Right renal cortex interstitium (tissue), 3 donors: Measurements from ENCODE around the gene MECP2. TPM values are rescaled to one million over a fixed set of nuclear protein-coding genes. Genes with fewer than 3 reads are reported as not detected.

Source experiments
- DNase-seq, 3 donors: peaks; one replicate each; pipeline ENCODE4 v3.0.0-alpha.2; 2013; ENCODE audit warnings: low read depth in 3 of 3, low spot score in 2 of 3
- polyA plus RNA-seq, 3 donors: library from polyadenylated mRNA; unstranded; fragments of 120-200 nt; gene quantifications; one replicate each; pipeline ENCODE4 v1.2.1, GENCODE V29; 2013; ENCODE audit not compliant: insufficient read length in 3 of 3

MECP2 gene
- polyA plus RNA-seq, 3 donors: 23.6 to 27.9 (median 27.4) TPM

DNA sequence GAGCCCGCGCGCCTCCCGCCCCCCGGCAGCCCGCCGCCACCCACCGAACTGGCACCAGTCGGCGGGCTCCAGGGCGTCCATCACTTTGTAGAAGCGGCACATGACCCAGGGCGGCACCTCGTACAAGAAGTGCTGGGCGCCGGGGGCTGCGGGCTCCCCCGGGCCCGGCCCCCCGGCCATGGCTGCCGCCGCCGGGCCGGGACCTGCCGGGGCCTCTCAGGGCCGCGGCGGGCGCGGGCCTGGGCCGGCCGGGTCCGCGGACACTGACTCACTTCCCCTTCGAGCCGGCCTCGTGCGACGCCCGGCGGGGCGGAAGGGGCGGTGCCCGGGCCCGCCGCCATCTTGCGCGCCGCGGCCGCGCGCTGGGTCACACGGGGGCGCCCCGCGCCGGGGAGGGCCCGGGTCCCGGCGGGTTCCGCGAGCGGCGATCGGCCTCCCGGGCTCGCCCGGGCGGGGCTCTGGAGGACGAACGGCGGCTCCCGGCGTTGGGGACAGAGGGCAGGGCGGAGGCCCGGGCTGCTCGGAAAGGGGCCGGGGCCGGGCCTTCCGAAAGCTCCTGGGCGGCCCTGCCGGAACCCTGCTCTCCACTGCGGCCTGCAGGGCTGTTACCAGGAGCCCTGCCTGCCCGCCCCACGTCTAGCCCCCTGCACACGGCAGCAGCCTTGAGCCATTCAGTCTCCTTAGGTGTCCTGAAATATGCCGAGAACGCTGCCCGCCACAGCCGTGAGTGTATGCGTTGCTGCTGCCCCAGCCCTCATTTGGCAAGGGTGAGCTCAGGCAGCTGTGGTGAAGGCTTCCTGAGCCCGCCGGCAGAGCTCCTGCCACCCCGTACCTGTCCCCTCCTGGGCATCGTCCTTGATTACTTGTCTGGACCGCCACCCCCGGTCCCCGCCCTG is 77.6 kb downstream of the MECP2 start, which contains the start of gene IRAK1:
Gene IRAK1, minus strand, starts transcription at position 270 of the 896 bp plus-strand sequence. Its CDS starts 90 bp downstream, at position 180.
- DNase-seq: no peak

DNA sequence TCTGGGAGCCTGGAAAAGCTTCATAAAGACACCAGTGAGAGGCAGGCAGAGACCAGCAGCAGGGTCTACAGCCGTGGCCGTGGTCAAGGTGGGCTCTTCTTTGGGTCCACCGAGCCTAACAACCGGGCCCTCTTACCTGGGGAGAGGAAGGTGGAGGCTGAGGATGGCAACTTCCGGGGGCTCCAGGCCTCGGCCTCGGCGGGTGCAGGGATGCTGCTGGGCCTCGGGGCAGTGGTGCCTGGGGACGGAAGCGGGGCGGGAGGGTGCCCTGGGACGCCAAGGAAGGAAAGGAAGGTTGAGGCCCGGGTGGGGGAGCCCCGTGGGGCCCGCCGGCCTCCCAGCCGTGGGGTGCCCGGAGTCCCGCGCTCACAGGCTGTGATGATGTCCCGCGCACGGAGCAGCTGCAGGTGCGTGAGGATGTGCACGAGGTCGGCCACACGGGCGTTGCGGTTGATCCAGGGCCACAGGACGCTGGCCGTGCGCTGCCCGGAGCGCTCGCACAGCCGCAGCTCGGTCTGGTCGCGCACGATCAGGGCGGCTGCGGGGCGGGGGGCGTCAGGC is 78.4 kb downstream of the MECP2 start:
- DNase-seq: no peak

DNA sequence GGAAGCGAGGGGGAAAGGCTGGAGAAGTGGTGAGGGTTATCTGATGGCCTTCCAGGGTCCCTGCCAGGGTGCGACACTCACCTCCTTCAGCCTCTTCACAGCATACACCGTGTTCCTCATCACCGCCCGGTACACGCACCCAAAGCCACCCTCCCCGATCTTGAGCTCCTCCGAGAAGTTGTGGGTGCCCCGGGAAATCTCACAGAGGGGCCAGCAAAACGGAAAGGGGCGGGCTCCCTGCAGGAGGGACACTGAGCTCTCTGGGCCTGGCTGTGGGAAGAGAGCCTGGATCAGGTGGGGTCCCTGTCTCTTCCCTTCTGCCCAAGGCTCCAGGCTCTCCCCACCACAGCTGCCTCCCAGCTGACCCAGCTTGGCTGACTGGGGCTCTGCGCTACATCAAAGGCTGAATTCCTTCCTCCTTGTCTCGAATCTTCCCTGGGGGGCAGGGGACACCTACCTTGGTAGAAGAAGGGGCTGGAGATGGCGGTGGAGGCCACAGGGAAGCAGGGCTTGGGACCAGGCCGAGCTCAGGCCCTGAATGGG is 78.9 kb downstream of the MECP2 start:
- no peak for DNase-seq

DNA sequence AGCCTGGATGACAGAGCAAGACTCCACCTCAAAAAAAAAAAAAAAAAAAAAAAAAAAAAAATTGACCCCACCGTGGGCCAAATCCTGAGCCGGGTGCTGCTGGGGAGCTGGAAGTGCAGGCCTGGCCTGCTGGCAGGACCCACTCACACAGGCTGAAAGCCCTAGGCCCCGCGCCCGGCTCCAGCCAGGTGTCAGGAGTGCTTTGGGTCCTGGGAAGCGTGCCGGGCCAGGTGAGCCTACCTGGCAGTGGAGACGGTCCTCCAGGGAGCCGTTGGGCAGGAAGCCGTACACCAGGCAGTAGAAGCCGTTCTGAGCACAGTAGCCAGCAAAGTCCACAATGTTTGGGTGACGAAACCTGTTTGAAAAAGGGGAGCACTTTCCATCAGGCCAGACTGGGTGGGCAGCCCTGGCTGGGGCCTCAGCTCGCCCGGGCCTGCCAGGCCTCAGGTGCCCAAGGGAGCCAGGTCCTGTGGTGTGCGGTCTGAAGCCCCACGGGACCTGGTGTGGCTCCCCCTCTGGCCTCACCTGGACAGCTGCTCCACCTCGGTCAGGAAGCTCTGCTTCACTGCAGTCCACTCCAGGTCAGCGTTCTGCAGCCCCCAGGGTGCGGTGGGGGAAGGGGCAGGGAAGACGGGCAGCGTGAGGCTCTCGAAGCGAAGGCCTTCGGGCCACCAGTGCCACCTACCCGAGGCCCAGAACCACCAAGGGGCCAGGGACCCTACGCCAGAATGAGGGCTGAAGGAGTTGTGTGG is 79.6 kb downstream of the MECP2 start:
- no peak for DNase-seq

DNA sequence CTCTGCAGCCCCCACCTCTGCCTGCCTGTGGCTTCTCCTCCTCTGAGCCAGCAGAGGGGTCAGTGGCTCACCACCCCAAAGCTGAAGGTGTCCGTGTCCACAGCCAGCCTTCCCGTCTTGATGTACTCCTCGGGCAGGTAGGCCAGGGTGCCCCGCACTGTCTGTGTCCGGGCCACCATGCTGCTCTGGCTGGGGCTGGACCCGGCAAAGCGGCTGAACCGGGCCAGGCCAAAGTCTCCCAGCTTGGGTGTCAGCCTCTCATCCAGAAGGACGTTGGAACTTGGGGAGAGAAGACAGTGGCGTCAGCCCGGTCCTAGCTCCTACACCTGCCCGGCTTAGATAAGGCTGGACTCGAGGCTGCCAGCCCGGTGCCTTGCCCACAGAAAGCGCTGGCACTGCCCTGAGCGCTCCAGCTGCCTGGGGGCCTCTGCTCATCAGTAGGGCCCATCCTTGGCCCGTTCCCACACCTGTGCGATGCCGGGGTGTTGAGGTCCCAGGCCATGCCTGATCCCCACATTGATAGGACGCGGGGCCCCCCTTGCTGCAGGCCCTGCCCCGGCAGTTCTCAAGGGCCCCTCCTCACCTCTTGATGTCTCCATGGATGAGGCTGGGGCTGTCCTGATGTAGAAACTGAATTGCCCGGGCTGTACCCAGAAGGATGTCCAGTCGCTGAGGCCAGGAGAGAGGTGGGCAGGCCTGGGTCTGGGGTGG is 81.0 kb downstream of the MECP2 start:
- no peak for DNase-seq

DNA sequence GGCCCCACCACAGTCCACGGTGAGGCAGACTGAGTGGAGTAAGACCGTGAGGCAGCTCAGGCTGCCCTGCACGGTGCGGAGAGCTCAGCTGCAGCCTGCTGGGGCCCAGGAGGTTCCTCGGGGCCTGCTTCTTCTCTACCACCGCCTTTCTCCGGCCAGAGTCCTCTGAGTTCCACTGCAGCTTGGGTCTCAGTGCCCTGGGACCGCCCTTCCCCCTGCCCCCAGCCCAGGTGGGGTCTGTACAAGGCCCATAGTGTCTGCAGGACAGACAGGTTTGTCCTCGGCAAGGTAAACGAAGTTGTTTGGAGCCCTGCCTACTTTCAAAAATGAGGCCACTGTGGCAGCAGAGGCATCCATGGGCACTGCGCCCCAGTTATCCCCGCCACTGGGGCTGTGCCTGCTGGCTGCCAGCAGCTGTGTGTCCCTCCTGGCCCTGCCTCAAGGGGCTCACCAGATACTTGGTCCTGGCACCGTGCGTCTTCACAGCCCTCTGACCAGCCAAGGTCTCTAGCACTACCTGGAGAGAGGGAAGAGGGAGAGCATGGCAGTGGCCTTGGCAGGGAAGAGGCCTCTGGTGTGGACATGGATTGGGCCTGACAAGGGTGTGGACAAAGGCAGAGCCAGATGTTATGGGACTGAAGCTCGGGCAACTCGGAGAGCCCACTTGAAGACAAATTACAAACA is 81.8 kb downstream of the MECP2 start:
- DNase-seq: no peak

DNA sequence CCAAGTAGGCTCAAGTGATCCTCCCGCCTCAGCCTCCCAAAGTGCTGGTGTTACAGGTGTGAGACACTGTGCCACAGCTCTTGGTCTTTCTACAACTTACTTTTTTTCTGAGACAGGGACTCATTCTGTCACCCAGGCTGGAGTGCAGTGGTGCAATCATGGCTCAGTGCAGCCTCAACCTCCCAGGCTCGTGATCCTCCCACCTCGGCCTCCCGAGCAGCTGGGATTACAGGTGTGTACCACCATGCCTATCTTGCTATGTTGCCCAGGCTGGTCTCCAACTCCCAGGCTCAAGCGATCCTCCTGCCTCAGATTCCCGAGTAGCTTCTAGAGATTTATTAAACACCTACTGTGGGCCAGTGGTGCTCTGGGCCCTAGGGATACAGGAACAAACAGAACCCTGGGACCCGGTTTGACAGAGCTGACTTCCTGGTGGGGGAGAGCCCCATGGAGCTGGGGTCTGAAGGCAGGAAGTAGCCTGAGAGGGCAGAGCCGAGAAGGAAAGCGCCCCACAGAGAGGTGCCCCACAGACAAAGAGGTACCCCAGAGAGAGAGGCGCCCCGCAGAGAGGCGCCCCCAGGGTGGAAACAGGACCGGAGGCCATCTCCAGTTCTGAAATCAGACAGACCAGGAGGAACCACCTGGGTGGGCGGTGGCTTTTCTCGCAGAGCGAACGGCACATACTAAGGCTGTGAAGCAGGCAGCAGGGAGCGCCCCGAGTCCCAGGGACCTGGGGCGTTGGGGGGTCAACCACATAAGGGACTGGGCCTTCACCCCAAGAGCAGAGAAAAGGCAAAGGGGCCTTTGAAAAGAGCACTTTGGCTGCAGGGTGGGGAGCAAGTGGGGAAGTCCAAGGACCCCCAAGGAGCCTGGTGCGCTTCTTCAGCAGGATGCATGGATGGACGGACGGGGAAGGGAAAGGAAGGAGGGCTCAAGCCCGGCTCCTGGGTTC is 82.8 kb downstream of the MECP2 start:
- DNase-seq: no peak

DNA sequence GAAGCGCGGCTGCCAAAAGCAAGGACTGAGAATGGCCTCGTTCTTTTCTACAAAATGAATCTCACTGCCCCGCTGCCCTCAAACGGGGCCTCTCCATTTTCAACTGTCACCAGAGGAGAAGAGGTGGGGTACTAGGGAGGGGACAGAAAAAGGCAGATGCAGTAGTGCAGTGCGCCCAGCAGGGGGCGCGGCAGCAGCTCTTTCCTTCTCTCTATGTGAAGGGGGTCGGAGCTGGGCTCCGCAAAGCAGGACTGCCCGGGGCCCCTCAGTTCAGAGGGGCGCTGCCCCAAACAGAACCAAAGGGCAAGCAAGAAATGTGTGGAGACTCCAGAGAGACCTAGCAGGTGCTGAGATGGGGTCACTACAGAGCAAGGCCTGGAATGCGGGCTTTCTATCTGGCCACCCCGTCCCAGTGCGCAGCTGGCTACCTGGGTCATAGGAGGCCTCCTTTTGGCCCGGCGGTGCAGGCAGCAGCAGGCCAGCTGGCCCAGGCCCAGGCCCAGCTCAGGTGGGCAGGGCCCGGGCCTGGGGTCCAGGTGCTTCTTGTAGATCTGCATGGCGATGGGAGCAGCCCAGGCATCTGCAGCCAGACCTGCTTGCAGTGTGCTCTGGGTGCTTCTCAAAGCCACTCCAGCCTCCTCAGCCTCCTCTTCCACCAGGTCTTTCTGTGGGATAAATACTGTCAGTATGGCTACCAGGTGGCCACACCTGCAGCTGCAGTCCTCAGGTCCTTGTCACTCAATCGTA is 83.7 kb downstream of the MECP2 start:
- DNase-seq: peak in 1 of 3 donors; percentile 16

DNA sequence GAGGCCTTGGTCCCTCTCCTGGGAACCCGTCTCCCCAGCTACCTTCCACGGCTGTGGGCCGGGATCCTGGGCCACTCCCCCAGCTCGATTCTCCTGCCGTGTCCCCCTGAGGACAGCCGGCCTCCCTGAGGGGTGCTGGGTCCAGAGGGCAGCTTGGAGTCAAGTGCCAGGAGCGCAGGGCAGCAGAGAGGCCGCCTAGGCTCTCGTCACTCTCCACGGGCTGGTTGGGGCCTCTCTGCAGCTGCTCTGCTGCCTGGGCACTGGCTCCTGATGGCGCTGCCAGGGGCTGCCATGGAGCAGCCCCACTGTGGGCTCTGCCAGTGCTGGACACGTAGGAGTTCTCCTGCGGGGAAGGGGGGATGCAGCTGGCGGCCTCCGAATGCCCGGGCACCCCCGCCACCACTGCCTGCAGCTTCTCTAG is 84.5 kb downstream of the MECP2 start:
- DNase-seq: no peak

DNA sequence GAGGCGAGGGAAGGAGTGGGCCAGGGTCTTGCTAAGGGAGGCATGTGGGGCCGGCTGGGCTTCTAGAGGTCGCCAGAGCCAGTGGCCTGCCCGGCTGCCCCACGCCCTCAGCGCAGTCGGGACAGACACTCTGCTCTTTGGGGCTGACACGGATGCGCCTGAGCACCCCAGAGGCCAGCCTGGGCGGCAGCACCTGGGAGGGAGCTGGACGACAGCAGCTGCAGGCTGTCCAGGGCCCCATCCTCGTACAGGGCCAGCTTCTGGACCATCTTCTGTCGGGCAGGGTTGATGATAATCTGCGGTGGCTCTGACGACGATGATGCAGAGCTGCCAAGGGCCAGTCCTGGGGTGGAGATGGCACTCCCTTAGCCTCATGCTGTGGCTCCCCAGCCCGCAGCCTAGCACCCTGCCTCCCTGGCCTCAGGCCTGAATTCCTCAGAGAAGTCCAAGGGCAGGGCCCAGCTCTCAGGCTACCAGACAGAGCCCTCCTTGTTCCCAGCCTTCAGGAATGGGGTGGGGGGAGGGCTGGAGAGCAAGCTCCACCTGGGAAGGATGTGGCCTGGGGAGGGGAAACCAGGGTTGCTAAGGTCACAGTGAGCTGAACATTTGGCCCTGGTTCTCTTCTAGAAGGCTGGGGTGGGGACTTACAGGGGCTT is 85.1 kb downstream of the MECP2 start:
- no peak for DNase-seq

DNA sequence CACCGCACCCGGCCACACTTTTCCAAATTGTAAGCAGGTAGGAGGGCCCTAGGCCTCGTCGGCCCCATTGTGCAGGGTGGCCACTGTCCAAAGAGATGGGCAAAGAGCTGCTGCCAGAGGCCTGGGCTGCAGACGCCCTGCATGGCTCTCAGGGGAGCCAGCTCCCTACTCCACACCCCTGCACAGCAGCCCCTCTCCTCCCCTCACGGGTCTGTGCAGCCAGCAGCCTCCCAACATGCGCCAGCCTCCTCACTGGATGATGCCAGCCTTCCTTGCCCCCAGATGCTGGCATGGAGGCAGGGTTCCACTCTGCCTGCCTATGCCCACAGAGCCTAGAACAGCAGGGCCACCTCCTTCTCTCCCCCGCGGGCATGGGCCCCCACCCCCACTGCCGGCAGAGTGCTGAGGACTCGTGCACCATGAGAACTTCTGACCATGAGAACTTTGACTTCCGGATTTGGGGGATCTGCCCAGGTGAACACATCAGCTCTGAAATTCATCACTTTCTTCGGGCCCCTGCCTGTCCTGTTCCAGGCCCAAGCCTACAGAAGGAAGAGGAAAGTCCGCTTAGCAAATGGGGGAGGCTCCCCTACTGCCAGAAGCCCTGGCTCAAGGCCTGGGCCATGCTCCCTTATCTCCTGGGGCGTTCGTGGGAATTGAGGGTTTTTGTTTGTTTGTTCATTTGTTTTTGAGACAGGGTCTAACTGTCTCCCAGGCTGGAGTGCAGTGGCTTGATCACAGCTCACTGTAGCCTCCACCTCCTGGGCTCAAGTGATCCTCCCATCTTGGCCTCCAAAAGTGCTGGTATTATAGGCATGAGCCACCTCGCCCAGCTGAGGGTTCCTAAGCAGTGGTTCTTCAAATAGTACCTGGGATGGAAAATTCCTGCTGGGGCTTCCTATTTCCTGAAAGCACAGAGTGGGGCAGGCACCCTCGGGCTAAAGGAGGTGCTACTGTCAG is 85.9 kb downstream of the MECP2 start:
- DNase-seq: no peak

DNA sequence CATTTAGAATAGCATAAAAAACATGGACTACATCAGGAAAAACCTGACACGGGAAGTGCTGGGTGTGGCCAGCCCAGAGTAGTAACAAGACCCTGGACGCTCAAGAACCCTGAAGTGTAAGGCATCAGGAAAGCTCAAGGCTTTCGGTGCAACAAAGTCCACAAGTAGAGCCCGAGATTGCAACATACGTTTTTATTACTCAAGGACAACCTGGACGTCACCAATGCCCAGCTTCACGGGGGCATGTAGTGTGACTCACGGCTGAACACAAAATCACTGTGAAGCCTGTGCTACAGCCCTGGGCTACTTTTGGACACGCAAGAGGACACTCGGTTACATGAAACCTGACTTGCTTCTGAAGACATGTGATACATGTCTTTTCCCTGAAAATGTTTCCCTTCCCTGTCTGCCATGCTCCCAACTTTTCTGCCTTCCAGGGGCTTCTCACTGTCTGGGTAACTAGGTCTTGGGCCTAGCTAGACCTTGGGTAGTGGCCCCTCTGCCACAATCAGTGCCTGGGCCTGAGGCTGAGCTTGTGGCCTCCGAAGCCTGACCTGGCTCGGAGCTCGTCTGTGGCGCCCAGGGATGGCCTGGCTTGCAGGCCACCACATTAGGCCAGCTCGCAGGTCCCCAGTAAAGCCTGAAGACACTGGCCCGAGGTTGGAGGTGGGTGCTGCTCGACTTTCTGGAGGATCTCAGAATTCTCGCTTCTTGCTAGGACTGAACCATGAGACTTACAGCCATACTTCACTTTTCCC is 87.0 kb downstream of the MECP2 start:
- no peak for DNase-seq

DNA sequence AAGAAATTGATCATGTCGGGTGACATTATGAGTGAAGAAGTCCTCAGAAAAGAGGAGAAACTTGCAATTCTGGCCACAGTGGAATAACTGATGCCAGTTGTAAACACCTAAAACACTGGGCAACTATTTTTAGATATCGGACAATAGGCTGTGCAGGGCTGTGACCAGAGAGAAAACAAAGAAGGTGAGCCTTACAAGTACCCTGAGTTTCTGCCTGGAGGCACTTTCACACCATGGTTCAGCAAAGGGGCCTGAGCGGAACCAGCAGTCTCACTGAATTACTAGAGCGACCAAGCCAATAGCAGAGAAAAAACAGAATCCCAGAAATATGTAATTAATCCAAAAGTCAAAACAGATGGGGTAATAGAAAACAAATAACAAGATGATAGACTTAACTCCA is 89.0 kb downstream of the MECP2 start:
- DNase-seq: no peak

DNA sequence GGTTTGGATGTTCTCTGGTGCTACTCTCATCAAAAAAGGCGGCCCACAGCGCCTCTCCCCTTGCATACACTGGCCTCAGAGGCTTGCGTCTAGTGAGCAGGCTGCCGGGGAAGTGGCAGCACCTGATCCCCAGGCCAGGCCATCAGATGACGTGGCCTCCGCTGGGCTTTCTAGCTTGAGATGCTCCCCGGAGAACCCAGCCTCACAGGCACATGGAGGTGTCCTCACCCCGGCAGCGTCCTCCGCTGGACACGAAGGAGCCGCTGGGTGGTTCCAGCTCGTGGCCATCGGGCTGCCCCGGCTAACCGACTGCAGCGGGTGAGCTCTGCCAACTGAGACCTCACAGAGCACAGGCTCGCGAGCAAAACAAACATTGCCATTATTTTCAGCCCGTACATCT is 90.6 kb downstream of the MECP2 start:
- DNase-seq: no peak

DNA sequence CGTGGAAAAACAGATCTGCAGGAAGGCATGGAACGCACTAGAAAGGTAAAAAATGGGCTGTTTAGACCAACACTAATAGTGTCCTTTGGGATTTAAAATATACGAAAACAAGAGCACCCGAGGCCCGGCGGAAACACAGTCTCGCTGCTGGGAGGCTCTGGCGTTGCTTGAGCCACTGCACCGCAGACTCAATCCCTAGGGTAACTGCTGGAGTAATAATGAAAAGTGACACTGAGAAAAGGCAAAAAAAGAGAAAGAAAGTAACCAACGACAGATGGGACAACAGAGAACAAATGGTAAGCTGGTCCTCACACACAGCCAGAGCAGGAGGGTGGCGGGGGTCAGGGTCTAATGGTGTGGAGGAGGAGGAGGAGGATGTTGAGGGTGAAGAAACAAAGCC is 93.2 kb downstream of the MECP2 start:
- no peak for DNase-seq

DNA sequence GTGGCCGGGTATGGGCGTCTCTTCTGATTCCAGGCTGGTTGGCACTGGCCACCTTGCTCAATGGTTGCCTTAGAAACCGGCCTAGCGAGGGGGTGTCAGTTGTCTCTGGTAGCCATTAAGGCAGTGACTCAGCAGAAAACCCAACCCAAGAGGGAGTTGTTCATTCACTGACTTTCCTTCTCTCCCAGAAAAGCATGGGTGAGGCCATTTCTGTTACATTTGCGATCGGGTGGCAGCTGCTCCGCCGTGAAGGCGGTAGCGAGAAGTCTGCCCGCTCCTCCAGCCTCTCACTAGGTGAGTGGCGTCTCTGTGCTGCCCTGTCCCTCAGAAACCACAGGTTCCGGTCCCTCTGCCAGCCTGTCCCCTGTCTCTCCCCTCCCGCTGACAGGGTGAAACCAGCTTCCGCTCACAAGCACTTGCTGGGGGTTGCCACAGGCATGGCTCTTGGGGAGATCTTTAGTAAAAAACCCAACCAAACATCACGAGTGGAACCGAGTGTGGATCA is 95.2 kb downstream of the MECP2 start:
- DNase-seq: no peak
